ENCODE measurements around the gene PIANP.
A peak's percentile ranks its signal among the peaks of the same experiment; 100 is the strongest.
"Not testable (repeated sequence)": the region's sequence is repeated elsewhere in the genome, so short reads cannot be mapped to it uniquely, and the experiment has no call there.

Gene PIANP, protein sequence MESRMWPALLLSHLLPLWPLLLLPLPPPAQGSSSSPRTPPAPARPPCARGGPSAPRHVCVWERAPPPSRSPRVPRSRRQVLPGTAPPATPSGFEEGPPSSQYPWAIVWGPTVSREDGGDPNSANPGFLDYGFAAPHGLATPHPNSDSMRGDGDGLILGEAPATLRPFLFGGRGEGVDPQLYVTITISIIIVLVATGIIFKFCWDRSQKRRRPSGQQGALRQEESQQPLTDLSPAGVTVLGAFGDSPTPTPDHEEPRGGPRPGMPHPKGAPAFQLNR

DNA sequence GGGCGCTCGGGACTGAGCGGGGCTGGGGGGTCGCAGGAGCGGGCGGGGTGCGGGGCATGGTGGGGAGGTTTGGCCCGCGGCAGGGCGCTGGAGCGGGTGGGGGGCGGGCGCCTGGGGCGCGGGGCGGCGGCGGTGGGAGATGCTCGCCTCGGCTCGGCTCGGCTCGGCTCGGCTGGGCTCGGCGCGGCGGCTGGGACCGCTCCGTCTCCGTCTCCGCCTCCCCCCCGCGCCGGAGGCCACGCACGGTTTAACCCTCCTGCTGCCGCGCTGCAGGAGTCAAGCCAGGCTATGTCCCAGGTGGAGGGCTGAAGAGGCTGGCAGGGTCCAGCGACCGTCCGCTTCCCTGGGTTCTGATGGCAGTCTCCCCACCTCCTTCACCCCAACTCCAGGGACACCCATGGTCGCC lies at the start of gene PIANP:
PIANP (minus strand) TSS at position 170 of the 406 bp plus-strand sequence. CDS start 2,754 bp downstream, outside the sequence.
- peak in 18 of 56 donors; percentile 2 to 74 (median 41) for DNase-seq

DNA sequence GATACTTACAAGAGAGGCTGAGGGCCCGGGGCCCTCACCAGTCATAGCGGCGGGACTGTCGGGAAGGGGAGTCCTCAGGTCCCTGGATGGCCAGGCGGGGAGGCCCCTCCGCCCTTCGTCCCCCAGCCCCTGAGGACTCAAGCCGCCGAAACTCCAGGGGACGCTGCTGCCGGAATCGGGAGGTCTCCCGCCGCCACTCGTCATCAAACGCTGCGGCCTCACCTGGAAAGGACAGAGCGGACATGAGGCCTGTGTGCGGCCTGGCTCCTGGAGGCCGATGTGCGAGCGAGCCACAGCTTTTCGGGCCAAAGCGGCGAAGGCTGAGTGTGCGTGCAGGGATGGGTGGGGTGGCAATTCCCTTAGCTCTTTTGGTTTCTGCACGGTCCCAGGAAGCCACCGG lies 48.1 kb upstream of the PIANP start:
- DNase-seq, result no peak

DNA sequence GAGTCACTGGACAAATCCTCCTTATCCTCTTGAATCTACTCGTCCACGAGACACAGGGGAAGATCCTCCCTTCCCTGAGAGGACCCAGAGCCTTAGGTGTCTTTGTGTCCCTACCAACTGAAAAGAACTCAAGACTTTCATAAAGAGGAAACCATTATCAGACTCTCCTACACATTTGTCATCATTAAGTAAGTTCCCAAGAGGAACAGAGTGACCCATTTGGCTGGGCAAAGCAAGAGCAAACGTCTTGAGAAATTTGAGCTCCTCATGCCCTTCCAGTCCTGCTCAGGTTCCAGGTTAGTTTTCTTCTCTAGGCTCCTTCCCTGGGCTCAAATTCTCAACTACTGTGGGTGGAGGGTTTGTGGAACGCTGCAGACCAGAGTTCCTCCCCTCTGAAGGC lies 46.6 kb upstream of the PIANP start:
- no peak for DNase-seq

DNA sequence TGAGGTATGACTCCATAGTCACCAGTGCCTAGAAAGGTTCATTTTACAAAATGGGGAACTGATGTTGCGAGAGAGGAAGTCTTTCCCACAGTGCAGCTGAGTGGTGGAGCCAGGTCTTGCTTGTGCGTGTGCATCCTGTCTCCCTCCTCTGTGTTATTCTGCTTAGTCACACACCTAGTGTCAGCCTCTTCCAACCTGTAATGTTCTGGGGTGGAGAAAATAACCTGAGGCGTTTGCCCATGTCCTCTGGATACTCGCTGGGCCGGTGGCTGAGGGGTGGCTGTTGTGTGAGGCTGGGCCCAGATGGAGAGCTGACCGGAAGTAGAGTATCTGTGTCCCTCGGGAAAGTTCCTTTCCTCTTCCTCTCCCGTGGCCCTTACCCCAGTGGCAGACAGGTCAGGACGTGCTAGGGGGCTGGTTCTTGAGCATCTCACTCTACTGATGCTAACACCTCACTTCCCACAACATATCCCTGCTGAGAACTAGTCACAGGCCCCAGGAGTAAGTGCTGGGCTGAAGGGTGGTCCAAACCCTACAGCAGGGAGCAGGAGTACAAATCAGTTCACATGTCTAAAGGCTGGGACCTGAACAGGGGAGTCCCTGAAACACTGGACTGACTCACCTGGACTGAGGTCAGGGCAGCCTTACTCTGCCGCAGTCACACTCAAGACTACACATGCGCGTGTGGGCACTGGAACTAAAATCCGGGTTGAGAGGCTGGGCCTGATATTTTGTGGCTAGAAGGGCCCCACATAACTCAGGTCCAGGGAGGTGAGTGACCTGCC lies 45.3 kb upstream of the PIANP start:
- DNase-seq, result peak in 6 of 56 donors; percentile 5 to 20 (median 14)

DNA sequence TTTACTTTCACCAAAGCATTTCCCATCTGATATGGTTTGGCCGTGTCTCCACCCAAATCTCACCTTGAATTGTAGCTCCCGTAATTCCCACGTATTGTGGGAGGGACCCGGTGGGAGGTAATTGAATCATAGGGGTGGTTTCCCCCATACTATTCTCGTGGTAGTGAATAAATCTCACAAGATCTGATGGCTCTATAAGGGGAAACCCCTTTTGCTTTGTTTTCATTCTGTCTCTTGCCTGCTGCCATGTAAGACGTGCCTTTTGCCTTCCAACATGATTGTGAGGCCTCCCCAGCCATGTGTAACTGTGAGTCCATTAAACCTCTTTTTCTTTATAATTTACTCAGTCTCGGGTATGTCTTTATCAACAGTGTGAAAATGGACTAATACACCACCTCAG lies 42.7 kb upstream of the PIANP start:
- not testable (repeated sequence) for DNase-seq

DNA sequence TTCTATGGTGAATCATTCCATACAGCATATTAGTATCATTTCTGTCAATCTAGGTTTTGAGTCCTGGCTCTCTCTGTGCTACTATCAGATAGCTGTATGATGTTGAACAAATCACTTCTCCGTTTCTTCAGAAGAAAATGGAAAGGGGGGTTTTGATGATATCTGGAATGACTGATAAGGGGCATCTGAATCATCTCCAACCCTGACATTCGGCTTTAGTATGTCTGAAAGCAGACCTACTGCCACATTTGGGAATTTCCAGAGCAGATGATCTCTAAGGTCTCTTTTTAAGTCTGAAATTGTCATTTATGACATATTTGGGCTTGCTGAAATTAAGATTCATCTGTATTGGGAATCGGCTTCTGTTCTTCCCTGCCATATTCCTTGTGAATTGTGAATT lies 42.2 kb upstream of the PIANP start:
- no peak for DNase-seq

DNA sequence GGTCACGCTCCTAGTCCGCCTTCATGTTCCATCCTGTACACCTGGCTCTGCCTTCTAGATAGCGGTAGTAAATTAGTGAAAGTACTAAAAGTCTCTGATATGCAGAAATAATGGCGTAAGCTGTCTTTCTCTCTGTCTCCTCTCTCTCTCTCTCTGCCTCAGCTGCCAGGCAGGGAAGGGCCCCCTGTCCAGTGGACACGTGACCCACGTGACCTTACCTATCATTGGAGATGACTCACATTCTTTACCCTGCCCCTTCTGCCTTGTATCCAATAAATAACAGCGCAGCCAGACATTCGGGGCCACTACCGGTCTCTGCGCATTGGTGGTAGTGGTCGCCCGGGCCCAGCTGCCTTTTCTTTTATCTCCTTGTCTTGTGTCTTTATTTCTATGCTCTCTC lies 41.5 kb upstream of the PIANP start:
- not testable (repeated sequence) for DNase-seq

DNA sequence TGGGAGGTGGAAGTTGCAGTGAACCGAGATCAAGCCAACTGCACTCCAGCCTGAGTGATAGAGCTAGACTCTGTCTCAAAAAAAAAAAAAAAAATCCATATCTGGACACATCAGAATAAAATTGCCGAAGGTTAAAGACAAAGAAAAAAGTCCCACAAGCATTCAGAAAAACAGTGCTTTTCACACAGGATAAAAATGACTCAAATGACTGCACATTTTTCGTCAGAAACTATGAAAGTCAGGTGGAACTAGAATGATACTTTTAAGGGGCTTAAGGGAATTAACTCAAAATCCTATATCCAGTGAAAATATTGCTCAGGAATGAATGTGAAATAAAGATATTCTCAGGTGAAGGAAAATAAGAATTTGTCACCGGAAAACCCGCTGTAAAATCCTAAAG lies 36.1 kb upstream of the PIANP start:
- DNase-seq, result no peak

DNA sequence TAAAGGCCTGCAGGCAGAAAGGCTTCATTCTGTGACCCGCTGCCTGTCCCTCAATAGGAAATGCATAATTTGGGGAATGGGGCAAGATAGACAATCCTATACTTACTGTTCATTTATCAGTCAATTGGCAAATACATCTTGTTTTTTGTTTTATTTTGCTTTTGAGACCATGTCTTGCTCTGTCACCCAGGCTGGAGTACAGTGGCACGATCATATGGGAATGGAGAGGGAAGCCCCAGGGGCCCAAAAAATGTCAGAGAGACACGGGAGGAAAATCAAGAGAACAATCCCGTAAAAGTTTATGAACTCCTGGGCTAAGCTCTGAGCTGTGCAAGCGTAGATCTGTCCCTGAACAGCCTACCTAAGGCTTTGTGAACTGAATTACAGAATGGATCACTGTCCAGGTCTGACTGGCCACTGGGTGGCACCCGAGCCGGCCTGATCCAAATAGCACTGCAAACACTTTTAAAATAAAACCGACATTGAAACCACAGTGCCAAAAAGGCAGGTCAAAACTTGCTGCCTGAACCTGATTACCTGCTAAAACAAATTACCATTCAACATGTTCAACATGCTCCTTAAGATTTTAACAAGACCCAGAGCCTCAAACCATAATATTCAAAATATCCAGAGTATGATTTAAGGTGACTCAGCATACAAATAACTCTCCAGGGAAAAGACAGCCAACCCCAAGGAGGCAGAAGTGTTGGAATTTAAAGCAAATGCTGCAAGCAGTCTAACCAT lies 35.0 kb upstream of the PIANP start:
- DNase-seq, result peak in 34 of 56 donors; percentile 2 to 73 (median 16)

DNA sequence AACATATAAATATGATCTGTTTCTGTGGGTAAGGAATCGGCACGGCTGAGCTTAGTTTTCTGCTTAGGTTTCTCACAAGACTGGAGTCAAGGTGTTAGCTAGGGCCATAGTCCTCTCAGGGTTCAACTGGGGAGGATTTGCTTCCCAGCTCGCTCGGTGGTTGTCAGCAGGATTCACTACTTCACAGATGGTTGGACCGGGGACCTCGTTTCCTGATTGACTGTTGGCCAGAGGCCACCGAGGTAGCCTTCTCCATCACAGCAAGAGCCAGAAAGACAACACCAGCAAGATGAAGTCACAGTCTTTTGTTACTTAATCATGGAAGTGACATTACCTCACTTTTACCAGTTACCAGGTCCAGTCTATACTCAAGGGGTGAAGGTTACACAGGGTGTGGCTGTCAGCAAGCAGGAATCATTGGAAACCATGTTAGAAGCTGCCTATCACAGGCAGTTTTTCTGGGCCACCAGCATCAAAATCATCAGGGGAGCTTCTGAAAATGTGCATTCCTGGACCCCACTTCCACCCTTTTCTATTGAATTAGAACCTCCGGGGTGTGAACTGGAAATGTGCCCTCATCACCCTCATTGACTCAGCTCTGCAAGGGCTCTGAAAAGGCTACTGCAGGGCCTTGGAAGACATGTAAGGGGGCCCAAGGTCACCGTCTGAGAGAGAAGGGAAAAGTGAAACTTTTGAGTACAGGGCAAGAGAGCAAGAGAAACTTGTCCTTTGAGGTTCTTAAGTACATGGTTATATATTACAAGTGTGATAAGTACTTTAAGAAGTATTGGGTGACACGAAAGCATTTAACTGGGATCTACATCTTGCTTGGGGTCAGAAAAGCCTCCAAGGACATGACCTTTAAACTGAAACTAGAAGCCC lies 34.1 kb upstream of the PIANP start:
- DNase-seq, result no peak

DNA sequence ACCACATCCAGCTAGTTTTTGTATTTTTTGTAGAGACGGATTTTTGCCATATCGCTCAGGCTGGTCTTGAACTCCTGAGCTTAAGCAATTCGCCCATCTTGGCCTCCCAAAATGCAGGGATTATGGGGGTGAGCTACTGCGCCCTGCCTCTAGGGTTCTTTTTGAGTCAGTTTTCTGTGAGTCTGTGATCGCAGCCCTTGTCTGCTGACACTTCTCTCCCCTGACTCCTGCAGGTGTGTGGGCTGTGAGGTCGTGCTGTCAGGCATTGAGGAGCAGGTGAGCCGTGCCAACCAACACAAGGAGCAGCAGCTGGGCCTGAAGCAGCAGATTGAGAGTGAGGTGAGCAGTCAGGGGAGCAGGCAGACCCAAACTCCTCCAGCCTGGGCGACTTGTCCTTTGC lies 29.6 kb upstream of the PIANP start:
- DNase-seq, result peak in 4 of 56 donors; percentile 8 to 25 (median 16)

DNA sequence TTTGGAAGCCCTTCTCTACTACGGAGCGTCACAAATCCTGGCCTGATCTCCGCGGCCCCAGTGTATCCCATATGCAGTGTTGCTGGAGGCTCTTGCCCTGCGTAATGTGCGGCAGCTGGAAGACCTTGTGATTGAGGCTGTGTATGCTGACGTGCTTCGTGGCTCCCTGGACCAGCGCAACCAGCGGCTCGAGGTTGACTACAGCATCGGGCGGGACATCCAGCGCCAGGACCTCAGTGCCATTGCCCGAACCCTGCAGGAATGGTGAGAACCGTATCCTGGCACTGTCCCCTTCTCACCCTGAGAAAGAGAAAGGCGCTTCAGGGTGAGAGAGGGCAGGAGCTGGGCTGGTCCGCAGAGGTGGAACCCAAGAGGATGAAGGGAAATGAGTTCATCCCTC lies 28.6 kb upstream of the PIANP start:
- DNase-seq, result no peak

DNA sequence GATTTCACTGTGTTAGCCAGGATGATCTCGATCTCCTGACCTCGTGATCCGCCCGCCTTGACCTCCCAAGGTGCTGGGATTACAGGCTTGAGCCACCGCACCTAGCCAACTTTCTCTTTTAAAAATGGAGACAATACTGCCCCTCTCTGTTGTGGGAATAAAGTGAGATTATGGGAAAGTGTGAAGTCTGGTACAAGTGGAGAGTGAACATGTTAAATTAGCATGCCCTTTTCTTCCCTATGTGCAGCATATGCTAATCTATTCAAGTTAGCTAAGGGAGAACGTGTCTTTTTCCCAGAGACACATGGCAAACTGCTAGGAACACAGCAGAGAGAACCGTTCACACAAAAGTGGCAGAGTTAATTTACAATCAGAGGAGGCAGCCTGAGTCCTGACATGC lies 24.7 kb upstream of the PIANP start:
- no peak for DNase-seq

DNA sequence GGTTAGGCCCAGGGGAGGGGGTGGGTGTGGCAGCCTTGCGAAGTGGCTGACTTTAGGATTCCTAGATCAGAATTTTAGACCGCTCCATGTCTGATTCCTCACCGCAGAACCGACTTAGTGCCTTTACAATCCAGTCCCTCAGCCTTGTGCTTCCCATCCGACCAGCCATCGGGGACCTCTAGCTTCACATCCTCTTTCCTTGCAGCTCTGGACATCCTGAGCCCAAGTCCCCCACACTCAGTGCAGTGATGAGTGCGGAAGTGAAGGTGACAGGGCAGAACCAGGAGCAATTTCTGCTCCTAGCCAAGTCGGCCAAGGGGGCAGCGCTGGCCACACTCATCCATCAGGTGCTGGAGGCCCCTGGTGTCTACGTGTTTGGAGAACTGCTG lies 23.8 kb upstream of the PIANP start:
- DNase-seq, result peak in 7 of 56 donors; percentile 22 to 60 (median 36)

DNA sequence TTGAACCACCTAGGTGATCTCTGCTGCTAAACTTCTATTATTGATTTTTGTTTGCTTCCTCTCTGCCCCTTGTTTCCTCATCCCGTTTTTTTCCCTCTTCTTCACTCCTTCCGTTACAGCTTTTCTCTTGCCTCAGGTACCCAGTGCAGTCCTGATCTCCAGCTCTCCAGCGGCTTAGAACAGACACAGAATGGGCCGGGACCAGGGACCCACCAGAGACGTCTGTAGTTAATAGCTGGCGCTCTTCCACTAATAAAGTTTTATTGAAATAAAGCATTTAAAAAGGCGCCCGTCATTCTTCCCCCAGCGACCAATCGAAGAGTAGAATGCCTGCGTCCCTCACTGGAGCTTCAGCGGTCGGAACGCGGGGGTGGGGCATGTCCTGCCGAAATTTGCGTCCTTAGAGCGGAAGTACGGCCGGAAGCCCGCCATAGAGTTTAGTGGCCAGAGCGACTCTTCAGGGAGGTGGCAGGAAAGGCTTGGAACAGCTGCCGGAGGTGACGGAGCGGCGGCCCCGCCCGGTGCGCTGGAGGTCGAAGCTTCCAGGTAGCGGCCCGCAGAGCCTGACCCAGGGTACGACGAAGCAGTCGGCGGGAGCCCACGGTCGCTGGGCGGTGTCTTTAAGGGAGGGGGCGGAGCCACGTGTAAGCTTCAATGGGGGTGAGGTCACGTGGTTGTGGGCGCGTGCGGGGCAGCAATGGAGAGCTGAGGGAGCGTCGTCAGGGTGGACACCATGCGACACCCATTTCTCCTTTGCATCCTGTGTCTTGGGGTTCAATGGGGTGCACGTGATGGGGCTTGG lies 23.2 kb upstream of the PIANP start, which contains the start of gene COPS7A:
COPS7A (plus strand) TSS at position 440 of the 802 bp plus-strand sequence. CDS start 611 bp downstream, outside the sequence.
- peak; percentile 75 to 99 (median 96) for DNase-seq

DNA sequence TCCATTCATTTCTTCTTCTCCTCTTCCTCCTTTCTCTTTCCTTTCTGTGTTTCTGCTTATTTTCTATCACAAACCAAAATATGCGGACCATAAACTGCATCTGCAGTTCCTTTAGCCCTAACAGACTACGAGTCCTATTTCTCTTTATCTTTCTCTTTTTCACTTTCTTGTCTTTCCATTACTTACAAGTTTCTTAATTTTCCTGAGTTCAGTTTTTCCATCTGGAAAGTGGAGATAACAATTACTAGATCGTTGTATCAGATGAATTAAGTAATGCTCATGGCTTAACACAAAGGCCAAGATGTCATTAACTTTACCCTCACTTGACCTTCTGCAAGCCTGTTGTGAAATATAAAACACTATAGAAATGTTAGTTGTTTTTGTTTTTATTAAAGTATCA lies 22.2 kb upstream of the PIANP start:
- no peak for DNase-seq

DNA sequence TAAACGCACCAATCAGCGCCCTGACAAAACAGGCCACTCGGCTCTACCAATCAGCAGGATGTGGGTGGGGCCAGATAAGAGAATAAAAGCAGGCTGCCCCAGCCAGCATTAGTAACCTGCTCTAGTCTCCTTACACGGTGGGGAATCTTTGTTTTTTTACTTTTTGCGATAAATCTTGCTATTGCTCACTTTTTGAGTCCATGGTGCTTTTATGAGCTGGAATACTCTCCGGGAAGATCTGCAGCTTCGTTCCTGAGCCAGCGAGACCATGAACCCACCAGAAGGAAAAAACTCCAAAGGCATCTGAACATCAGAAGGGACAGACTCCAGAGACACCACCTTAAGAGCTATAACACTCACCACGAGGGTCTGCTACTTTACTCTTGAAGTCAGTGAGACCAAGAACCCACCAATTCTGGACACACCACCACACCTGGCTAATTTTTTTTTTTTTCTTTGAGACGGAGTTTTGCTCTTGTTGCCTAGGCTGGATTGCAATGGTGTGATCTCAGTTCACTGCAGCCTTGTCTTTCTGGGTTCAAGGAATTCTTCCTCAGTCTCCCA lies 16.3 kb upstream of the PIANP start:
- DNase-seq, result no peak

DNA sequence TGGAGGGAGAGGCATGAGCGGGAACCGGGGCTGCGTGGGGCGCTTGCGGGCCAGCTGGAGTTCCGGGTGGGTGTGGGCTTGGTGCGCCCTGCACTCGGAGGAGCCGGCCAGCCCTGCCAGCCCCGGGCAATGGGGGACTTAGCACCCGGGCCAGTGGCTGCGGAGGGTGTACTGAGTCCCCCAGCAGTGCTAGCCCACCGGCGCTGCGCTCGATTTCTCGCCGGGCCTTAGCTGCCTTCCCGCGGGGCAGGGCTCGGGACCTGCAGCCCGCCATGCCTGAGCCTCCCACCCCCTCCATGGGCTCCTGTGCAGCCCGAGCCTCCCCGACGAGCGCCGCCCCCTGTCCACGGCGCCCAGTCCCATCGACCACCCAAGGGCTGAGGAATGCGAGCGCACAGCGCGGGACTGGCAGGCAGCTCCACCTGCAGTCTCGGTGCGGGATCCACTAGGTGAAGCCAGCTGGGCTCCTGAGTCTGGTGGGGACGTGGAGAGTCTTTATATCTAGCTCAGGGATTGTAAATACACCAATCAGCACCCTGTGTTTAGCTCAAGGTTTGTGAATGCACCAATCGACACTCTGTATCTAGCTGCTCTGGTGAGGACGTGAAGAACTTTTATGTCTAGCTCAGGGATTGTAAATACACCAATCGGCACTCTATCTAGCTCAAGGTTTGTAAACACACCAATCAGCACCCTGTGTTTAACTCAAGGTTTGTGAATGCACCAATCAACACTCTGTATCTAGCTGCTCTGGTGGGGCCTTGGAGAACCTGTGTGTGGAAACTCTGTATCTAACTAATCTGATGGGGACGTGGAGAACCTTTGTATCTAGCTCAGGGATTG lies 15.6 kb upstream of the PIANP start:
- DNase-seq, result not testable (repeated sequence)

DNA sequence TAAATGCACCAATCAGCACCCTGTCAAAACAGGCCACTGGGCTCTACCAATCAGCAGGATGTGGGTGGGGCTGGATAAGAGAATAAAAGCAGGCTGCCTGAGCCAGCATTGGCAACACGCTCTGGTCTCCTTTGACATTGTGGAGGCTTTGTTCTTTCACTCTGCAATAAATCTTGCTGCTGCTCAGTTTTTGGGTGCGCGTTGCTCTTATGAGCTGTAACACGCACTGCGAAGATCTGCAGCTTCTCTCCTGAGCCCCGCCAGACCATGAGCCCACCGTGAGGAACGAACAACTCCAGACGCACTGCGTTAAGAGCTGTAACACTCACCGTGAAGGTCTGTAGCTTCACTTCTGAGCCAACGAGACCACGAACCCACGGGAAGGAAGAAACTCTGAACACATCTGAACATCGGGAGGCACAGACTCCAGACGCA lies 8.4 kb upstream of the PIANP start:
- no peak for DNase-seq

Measured in nucleus accumbens (tissue), 56 donors.